ENCODE data around the gene RANBP9.

RANBP9 gene

DNA sequence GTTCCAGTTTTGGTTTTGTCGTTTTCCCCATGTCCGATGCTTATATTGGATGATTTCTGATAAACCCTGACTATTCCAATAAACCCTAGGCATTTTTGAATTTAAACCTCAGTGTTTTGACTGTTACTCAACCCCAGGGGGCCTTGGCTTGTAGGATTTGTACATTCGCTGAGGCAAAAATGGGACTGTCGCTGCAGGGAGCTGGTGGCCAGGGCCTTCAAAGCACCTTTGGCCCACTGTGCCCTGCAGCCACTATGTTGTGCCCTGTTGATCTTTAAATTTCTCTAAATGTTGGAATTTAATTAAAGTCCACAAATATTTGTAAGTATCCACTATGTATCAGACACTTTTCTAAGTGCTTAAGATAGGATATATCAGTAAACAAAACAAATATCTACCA lies 106.0 kb downstream of the RANBP9 start:
- TF ChIP-seq SIN3A (IDR thresholded peaks at IDR 0.05; ENCODE audit: borderline replicate concordance, insufficient read depth, low read length), result no peak
- no peak for TF ChIP-seq POLR2AphosphoS5 (IDR thresholded peaks at IDR 0.05; ENCODE audit: low read depth, low read length)
- no peak for TF ChIP-seq FOXP2 (optimal IDR thresholded peaks at IDR 0.05; ENCODE audit: borderline replicate concordance, extremely low read depth, extremely low read length, insufficient read depth)
- no peak for TF ChIP-seq TAF1 (IDR thresholded peaks at IDR 0.05; ENCODE audit: borderline replicate concordance, insufficient read depth, low read length)
- TF ChIP-seq REST (IDR thresholded peaks at IDR 0.05; ENCODE audit: insufficient read depth in 1 of 2, low read depth in 2 of 2, low read length in 2 of 2), result no peak

DNA sequence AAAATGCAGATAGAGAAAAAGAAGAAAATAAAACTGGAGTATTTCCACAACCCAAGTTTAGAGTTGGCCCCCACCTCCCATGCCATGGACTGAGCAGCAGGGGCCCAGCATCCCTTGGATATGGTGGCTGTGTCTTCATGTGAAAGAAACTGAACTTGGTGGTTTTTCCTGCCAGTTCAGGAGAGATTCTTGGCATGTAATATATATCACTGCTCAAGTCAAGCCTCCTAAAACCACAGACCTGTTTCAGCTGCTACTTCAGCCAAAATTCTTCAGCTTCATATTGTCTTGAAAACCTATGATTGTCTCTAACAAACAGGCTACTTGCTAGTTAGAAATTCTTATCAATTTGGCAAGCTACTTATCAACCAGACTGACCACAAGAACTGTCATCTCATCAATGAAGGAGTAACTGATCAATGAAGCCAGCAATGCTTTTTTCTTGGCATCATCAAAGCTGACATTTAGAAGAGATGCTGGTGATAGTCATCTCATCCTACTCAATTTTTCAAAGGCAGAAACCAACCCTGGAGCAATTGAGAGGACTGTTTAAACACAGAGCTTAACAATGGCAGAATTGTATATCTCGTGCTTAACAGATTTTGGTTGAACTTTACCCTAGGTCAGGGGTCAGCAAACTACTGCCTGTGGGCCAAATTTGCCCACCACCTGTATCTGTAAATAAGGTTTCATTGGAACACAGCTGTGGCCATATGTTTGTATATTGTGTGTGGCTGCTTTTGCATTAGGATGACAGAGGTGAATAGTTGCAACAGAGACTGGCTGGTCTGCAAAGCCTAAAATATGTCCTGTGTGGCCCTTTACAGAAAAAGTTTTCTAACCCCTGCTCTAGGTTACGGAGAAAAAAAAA lies 106.9 kb downstream of the RANBP9 start:
- TF ChIP-seq REST (IDR thresholded peaks at IDR 0.05; ENCODE audit: insufficient read depth in 1 of 2, low read depth in 2 of 2, low read length in 2 of 2), result no peak
- no peak for TF ChIP-seq FOXP2 (optimal IDR thresholded peaks at IDR 0.05; ENCODE audit: borderline replicate concordance, extremely low read depth, extremely low read length, insufficient read depth)
- TF ChIP-seq POLR2AphosphoS5 (IDR thresholded peaks at IDR 0.05; ENCODE audit: low read depth, low read length), result no peak

GRCh38 chr6:13604135-13604534 lies 107.5 kb downstream of the RANBP9 start:
- TF ChIP-seq FOXP2 (optimal IDR thresholded peaks at IDR 0.05; ENCODE audit: borderline replicate concordance, extremely low read depth, extremely low read length, insufficient read depth), result no peak
- TF ChIP-seq SIN3A (IDR thresholded peaks at IDR 0.05; ENCODE audit: borderline replicate concordance, insufficient read depth, low read length), result no peak
- no peak for TF ChIP-seq TAF1 (IDR thresholded peaks at IDR 0.05; ENCODE audit: borderline replicate concordance, insufficient read depth, low read length)
- TF ChIP-seq REST (IDR thresholded peaks at IDR 0.05; ENCODE audit: insufficient read depth in 1 of 2, low read depth in 2 of 2, low read length in 2 of 2), result no peak
- TF ChIP-seq POLR2AphosphoS5 (IDR thresholded peaks at IDR 0.05; ENCODE audit: low read depth, low read length), result no peak

DNA sequence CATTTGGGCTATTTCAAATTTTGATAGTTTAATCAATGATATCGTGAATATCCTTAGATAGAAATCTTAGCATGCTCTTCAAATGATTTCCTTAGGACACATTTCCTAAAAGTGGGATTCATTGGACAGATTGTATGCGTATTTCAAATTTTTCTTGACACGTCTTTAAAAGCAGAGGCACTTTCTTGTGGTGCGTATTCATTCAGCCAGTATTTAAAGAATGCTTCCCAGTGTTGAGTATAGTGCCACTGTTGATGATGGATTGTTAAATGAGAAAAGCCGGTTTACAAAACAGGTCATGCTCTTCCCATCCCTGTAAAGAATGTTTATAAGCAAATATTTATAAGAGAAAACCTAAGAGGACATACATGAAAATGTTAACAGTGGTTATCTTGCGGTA lies 111.6 kb downstream of the RANBP9 start:
- TF ChIP-seq POLR2AphosphoS5 (IDR thresholded peaks at IDR 0.05; ENCODE audit: low read depth, low read length) (no peak), REST (IDR thresholded peaks at IDR 0.05; ENCODE audit: insufficient read depth in 1 of 2, low read depth in 2 of 2, low read length in 2 of 2) (no peak), TAF1 (IDR thresholded peaks at IDR 0.05; ENCODE audit: borderline replicate concordance, insufficient read depth, low read length) (no peak), SIN3A (IDR thresholded peaks at IDR 0.05; ENCODE audit: borderline replicate concordance, insufficient read depth, low read length) (no peak), FOXP2 (optimal IDR thresholded peaks at IDR 0.05; ENCODE audit: borderline replicate concordance, extremely low read depth, extremely low read length, insufficient read depth) (no peak)

Data from PFSK-1 (cell line).